Left colon (tissue), 2 donors: ENCODE data around the gene ARHGAP18. TPM values are rescaled to one million over a fixed set of nuclear protein-coding genes. Genes with fewer than 3 reads are reported as not detected.

Experiments
- ATAC-seq: fragments of 200-7000 bp; cut with Tn5 transposase; one replicate; pipeline ENCODE4 v1.9.1; 2020; ENCODE audit warnings: mild to moderate bottlenecking, moderate library complexity
- DNase-seq, 2 donors: peaks; one replicate each; pipeline ENCODE4 v3.0.0-alpha.2; 2020
- intact Hi-C, 2 donors: fragments of 100-400 bp; cut with DNase I in 1 of 2; cut with micrococcal nuclease in 1 of 2; formaldehyde crosslinking; loops; one replicate each; pipeline versions ENCODE4 v1.11.2 to v1.14.0; 2022; cut with DNase I, micrococcal nuclease
- total RNA-seq, 2 donors: library from RNA; stranded (reverse); fragmentation: NEBNext Ultra II Directional; extraction: Animal tissue kit (Norgen Biotek cat#: 25700); gene quantifications; one replicate each; pipeline ENCODE4 v1.2.1, GENCODE V29; 2021
- donor health status: DM: no; HTN: no; CAD: no.
- donor health status: DM: yes; HTN: yes; CAD: no.

Gene ARHGAP18
- total RNA-seq, 2 donors from 2014 or later = 19.9 to 26.9 TPM

GRCh38 chr6:129534926-129535325 is 175.1 kb downstream of the ARHGAP18 start:
- no peak for ATAC-seq

More at GRCh38 chr6:129534926-129535325, 175.1 kb downstream of the ARHGAP18 start:
- intact Hi-C loops = no loop called here
- DNase-seq = no peak

Other genes starting within 250 kb of the ARHGAP18 start
- gene TMEM244, start 151.1 kb upstream of the ARHGAP18 start, total RNA-seq = not detected